ENCODE data around the gene POU6F2.

Gene POU6F2

GRCh38 chr7:39033885-39034624, 56.3 kb downstream of the POU6F2 start:
- Histone ChIP-seq H3K27me3 (ENCODE audit: insufficient read depth, poor library complexity, severe bottlenecking) (peaks cover 4% of the 10 kb centered on the region), H3K4me3 (replicated peaks; ENCODE audit: insufficient read depth, low read length) (no peak overlapping the region), H3K27ac (replicated peaks) (no peak overlapping the region)
- no peak for DNase-seq (ENCODE audit: low read depth in 1 of 2, low spot score in 1 of 2)
- TF ChIP-seq, protein P1, sequence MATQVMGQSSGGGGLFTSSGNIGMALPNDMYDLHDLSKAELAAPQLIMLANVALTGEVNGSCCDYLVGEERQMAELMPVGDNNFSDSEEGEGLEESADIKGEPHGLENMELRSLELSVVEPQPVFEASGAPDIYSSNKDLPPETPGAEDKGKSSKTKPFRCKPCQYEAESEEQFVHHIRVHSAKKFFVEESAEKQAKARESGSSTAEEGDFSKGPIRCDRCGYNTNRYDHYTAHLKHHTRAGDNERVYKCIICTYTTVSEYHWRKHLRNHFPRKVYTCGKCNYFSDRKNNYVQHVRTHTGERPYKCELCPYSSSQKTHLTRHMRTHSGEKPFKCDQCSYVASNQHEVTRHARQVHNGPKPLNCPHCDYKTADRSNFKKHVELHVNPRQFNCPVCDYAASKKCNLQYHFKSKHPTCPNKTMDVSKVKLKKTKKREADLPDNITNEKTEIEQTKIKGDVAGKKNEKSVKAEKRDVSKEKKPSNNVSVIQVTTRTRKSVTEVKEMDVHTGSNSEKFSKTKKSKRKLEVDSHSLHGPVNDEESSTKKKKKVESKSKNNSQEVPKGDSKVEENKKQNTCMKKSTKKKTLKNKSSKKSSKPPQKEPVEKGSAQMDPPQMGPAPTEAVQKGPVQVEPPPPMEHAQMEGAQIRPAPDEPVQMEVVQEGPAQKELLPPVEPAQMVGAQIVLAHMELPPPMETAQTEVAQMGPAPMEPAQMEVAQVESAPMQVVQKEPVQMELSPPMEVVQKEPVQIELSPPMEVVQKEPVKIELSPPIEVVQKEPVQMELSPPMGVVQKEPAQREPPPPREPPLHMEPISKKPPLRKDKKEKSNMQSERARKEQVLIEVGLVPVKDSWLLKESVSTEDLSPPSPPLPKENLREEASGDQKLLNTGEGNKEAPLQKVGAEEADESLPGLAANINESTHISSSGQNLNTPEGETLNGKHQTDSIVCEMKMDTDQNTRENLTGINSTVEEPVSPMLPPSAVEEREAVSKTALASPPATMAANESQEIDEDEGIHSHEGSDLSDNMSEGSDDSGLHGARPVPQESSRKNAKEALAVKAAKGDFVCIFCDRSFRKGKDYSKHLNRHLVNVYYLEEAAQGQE (IDR thresholded peaks at IDR 0.05; ENCODE audit: insufficient replicate concordance, low read depth): no peak
- TF ChIP-seq GABPA (IDR thresholded peaks at IDR 0.05; ENCODE audit: low read depth) (no peak), SPI1 (IDR thresholded peaks at IDR 0.05; ENCODE audit: borderline replicate concordance, low read depth) (no peak), POLR2AphosphoS5 (IDR thresholded peaks at IDR 0.05; ENCODE audit: low read depth) (no peak)
- TF ChIP-seq, protein P2, sequence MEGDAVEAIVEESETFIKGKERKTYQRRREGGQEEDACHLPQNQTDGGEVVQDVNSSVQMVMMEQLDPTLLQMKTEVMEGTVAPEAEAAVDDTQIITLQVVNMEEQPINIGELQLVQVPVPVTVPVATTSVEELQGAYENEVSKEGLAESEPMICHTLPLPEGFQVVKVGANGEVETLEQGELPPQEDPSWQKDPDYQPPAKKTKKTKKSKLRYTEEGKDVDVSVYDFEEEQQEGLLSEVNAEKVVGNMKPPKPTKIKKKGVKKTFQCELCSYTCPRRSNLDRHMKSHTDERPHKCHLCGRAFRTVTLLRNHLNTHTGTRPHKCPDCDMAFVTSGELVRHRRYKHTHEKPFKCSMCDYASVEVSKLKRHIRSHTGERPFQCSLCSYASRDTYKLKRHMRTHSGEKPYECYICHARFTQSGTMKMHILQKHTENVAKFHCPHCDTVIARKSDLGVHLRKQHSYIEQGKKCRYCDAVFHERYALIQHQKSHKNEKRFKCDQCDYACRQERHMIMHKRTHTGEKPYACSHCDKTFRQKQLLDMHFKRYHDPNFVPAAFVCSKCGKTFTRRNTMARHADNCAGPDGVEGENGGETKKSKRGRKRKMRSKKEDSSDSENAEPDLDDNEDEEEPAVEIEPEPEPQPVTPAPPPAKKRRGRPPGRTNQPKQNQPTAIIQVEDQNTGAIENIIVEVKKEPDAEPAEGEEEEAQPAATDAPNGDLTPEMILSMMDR (IDR thresholded peaks at IDR 0.05; ENCODE audit: insufficient read depth, low read length): no peak

- peaks cover 4% of the 10 kb centered on the region for H3K27me3 ChIP-seq (ENCODE audit: insufficient read depth, poor library complexity, severe bottlenecking)
- H3K4me3 ChIP-seq (replicated peaks; ENCODE audit: insufficient read depth, low read length): no peak overlapping the region
- no peak overlapping the region for H3K27ac ChIP-seq (replicated peaks)
- no peak for DNase-seq (ENCODE audit: low read depth in 1 of 2, low spot score in 1 of 2)
- TF ChIP-seq, protein P2 (IDR thresholded peaks at IDR 0.05; ENCODE audit: insufficient read depth, low read length): no peak
- TF ChIP-seq, protein P1 (IDR thresholded peaks at IDR 0.05; ENCODE audit: insufficient replicate concordance, low read depth): no peak
- TF ChIP-seq GABPA (IDR thresholded peaks at IDR 0.05; ENCODE audit: low read depth) (no peak), POLR2AphosphoS5 (IDR thresholded peaks at IDR 0.05; ENCODE audit: low read depth) (no peak), SPI1 (IDR thresholded peaks at IDR 0.05; ENCODE audit: borderline replicate concordance, low read depth) (no peak)
Observed at GRCh38 chr7:39035156-39035555, 57.4 kb downstream of the POU6F2 start.

GRCh38 chr7:39035903-39036302, 58.2 kb downstream of the POU6F2 start:
- no peak for DNase-seq (ENCODE audit: low read depth in 1 of 2, low spot score in 1 of 2)
- TF ChIP-seq, protein P2 (IDR thresholded peaks at IDR 0.05; ENCODE audit: insufficient read depth, low read length): no peak
- TF ChIP-seq POLR2AphosphoS5 (IDR thresholded peaks at IDR 0.05; ENCODE audit: low read depth) (no peak), GABPA (IDR thresholded peaks at IDR 0.05; ENCODE audit: low read depth) (no peak), SPI1 (IDR thresholded peaks at IDR 0.05; ENCODE audit: borderline replicate concordance, low read depth) (no peak)
- TF ChIP-seq, protein P1 (IDR thresholded peaks at IDR 0.05; ENCODE audit: insufficient replicate concordance, low read depth): no peak

More at GRCh38 chr7:39035903-39036302, 58.2 kb downstream of the POU6F2 start:
- Histone ChIP-seq H3K27ac (replicated peaks) (no peak overlapping the region), H3K27me3 (ENCODE audit: insufficient read depth, poor library complexity, severe bottlenecking) (peaks cover 4% of the 10 kb centered on the region), H3K4me3 (replicated peaks; ENCODE audit: insufficient read depth, low read length) (no peak overlapping the region)

All from HL-60 (cell line).